K562 (cell line): ENCODE data around the gene RPLP2. TPM values are rescaled to one million over a fixed set of nuclear protein-coding genes. Genes with fewer than 3 reads are reported as not detected.

Experiments
- BRD4 ChIP-seq: fragments of 200-600 bp; sonication (generic); IDR thresholded peaks from 2 replicates; pipeline ENCODE4 v1.6.1; 2017; ENCODE audit warnings: inconsistent platforms
- CBX2 ChIP-seq: fragments of 200-600 bp; sonication (generic); IDR thresholded peaks from one replicate; pipeline ENCODE4 v1.6.1; 2012; ENCODE audit warnings: mild to moderate bottlenecking, low read length, inconsistent platforms; ENCODE audit not compliant: insufficient read depth, poor library complexity, severe bottlenecking
- FOXA3 ChIP-seq, 2 experiments: fragments of 450-650 bp in 1 of 2; sonication (generic) in 1 of 2; formaldehyde crosslinking; IDR thresholded peaks in 1 of 2; conservative IDR thresholded peaks in 1 of 2; 2 replicates each; pipeline versions ENCODE4 v1.4.0 to v1.8.0; 2020 to 2022; ENCODE audit warnings: mild to moderate bottlenecking in 2 of 2, missing genetic modification reagents in 1 of 2
- KAT8 ChIP-seq: fragments of 450-650 bp; IDR thresholded peaks from 2 replicates; pipeline ENCODE4 v1.6.1; 2016; ENCODE audit warnings: low read depth, mild to moderate bottlenecking
- NR1H2 ChIP-seq: sonication (generic); formaldehyde crosslinking; IDR thresholded peaks from 2 replicates; pipeline ENCODE4 v1.4.0; 2020; ENCODE audit warnings: mild to moderate bottlenecking, missing genetic modification reagents
- TAF15 ChIP-seq: fragments of 200-400 bp; formaldehyde crosslinking; IDR thresholded peaks from 2 replicates; pipeline ENCODE4 v1.6.1; 2017; ENCODE audit warnings: mild to moderate bottlenecking, low read depth, low read length, moderate library complexity
- ZNF134 ChIP-seq: fragments of 250-450 bp; sonication (Bioruptor Pico); conservative IDR thresholded peaks from 2 replicates; pipeline ENCODE4 v1.4.0; 2020
- ZNF766 ChIP-seq: fragments of 200-800 bp; sonication (Bioruptor generic); conservative IDR thresholded peaks from 2 replicates; pipeline ENCODE4 v1.6.1; 2016; ENCODE audit warnings: missing genetic modification characterization, missing compliant biosample characterization
- polyA plus RNA-seq, 8 experiments: library from polyadenylated mRNA; depleted of rRNA in 4 of 8; stranded (reverse) in 5 of 8; unstranded in 3 of 8; fragments of >200 nt; fragmentation: Nextera tagmentation in 2 of 8; fragmentation: Illumina TruSeq in 1 of 8; extraction: Ambion mirVana in 2 of 8; extraction: Trizol in 1 of 8; gene quantifications; 2 replicates each; pipeline versions ENCODE4 v1.2.1 to v1.2.3, GENCODE V29; 2011 to 2014; ENCODE audit warnings: inconsistent platforms in 1 of 8, missing spikeins in 1 of 8
- total RNA-seq, 7 experiments: library from RNA; depleted of rRNA in 6 of 7; stranded (reverse); fragments of >200 nt in 6 of 7; fragmentation: Illumina TruSeq in 2 of 7; extraction: Trizol in 2 of 7; gene quantifications; 2 replicates each; pipeline versions ENCODE4 v1.2.1 to v1.2.3, GENCODE V29; 2011 to 2021; ENCODE audit warnings: low replicate concordance in 1 of 7
- TF ChIP-seq, protein P1 (sequence below): fragments of 450-650 bp; formaldehyde crosslinking; IDR thresholded peaks from 2 replicates; pipeline ENCODE4 v1.4.0; 2020; ENCODE audit warnings: mild to moderate bottlenecking, moderate library complexity
- TF ChIP-seq, protein P2 (sequence below): fragments of 250-450 bp; sonication (Bioruptor Pico); IDR thresholded peaks from 2 replicates; pipeline ENCODE4 v1.8.0; 2021; ENCODE audit warnings: moderate library complexity, mild to moderate bottlenecking, inconsistent platforms
- TF ChIP-seq, protein P3 (sequence below): fragments of 200-600 bp; sonication (generic); IDR thresholded peaks from one replicate; pipeline ENCODE4 v1.6.1; 2012; ENCODE audit warnings: mild to moderate bottlenecking, low read depth, low read length, inconsistent platforms
- TF ChIP-seq, protein P4 (sequence below): fragments of 250-450 bp; sonication (Bioruptor Pico); IDR thresholded peaks from 2 replicates; pipeline ENCODE4 v1.8.0; 2022; ENCODE audit warnings: moderate library complexity, mild to moderate bottlenecking, inconsistent platforms

Gene RPLP2
- total and polyA plus RNA-seq, 9 of the 15 experiments (the other 6 are each of a cell fraction or from before 2014, with no cell fraction given): 528 to 3,807 (median 1,633) TPM

DNA sequence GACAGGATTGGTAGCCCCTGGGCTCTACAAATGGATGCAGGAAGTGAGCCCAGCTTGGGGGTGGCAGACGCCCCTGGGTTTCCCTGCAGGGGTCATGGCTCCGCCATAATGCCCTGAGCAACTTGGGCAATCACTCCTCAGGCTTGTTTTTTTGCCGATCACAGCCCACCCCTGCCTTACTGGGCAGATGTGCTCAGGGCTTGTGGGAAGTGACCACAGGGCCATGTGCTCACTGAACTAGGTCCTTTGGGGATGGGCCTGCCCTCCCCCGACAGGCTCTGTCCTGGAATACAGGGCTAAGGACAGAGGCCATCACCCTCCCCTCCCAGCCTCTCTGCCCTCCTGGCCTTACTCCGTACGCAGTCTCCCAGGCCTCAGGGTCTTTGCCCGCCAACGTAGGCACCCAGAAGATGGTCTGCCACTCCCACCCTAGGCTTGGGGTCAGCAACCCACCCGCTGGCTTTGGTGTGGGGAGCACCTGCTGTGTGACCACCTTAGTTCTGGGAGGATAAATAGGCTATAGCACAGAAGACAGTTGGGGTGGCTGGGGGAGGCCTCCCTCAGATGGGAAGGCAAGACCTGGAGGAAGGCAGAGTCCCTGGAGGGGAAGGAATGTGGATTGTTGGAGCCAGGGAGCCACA is 3.8 kb downstream of the RPLP2 start (continued):
- TF ChIP-seq, protein P1, sequence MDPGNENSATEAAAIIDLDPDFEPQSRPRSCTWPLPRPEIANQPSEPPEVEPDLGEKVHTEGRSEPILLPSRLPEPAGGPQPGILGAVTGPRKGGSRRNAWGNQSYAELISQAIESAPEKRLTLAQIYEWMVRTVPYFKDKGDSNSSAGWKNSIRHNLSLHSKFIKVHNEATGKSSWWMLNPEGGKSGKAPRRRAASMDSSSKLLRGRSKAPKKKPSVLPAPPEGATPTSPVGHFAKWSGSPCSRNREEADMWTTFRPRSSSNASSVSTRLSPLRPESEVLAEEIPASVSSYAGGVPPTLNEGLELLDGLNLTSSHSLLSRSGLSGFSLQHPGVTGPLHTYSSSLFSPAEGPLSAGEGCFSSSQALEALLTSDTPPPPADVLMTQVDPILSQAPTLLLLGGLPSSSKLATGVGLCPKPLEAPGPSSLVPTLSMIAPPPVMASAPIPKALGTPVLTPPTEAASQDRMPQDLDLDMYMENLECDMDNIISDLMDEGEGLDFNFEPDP: no peak
- no peak for TF ChIP-seq NR1H2 (CRISPR knock-in tag)
- TF ChIP-seq KAT8: no peak
- TF ChIP-seq, protein P2, sequence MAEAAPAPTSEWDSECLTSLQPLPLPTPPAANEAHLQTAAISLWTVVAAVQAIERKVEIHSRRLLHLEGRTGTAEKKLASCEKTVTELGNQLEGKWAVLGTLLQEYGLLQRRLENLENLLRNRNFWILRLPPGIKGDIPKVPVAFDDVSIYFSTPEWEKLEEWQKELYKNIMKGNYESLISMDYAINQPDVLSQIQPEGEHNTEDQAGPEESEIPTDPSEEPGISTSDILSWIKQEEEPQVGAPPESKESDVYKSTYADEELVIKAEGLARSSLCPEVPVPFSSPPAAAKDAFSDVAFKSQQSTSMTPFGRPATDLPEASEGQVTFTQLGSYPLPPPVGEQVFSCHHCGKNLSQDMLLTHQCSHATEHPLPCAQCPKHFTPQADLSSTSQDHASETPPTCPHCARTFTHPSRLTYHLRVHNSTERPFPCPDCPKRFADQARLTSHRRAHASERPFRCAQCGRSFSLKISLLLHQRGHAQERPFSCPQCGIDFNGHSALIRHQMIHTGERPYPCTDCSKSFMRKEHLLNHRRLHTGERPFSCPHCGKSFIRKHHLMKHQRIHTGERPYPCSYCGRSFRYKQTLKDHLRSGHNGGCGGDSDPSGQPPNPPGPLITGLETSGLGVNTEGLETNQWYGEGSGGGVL: no peak
- no peak for TF ChIP-seq BRD4
- TF ChIP-seq FOXA3 (CRISPR knock-in tag; conservative IDR thresholded peaks at IDR 0.05 in 1 of 2, IDR thresholded peaks at IDR 0.05 in 1 of 2): no peak
- TF ChIP-seq ZNF766 (CRISPR knock-in tag): no peak
- TF ChIP-seq, protein P3, sequence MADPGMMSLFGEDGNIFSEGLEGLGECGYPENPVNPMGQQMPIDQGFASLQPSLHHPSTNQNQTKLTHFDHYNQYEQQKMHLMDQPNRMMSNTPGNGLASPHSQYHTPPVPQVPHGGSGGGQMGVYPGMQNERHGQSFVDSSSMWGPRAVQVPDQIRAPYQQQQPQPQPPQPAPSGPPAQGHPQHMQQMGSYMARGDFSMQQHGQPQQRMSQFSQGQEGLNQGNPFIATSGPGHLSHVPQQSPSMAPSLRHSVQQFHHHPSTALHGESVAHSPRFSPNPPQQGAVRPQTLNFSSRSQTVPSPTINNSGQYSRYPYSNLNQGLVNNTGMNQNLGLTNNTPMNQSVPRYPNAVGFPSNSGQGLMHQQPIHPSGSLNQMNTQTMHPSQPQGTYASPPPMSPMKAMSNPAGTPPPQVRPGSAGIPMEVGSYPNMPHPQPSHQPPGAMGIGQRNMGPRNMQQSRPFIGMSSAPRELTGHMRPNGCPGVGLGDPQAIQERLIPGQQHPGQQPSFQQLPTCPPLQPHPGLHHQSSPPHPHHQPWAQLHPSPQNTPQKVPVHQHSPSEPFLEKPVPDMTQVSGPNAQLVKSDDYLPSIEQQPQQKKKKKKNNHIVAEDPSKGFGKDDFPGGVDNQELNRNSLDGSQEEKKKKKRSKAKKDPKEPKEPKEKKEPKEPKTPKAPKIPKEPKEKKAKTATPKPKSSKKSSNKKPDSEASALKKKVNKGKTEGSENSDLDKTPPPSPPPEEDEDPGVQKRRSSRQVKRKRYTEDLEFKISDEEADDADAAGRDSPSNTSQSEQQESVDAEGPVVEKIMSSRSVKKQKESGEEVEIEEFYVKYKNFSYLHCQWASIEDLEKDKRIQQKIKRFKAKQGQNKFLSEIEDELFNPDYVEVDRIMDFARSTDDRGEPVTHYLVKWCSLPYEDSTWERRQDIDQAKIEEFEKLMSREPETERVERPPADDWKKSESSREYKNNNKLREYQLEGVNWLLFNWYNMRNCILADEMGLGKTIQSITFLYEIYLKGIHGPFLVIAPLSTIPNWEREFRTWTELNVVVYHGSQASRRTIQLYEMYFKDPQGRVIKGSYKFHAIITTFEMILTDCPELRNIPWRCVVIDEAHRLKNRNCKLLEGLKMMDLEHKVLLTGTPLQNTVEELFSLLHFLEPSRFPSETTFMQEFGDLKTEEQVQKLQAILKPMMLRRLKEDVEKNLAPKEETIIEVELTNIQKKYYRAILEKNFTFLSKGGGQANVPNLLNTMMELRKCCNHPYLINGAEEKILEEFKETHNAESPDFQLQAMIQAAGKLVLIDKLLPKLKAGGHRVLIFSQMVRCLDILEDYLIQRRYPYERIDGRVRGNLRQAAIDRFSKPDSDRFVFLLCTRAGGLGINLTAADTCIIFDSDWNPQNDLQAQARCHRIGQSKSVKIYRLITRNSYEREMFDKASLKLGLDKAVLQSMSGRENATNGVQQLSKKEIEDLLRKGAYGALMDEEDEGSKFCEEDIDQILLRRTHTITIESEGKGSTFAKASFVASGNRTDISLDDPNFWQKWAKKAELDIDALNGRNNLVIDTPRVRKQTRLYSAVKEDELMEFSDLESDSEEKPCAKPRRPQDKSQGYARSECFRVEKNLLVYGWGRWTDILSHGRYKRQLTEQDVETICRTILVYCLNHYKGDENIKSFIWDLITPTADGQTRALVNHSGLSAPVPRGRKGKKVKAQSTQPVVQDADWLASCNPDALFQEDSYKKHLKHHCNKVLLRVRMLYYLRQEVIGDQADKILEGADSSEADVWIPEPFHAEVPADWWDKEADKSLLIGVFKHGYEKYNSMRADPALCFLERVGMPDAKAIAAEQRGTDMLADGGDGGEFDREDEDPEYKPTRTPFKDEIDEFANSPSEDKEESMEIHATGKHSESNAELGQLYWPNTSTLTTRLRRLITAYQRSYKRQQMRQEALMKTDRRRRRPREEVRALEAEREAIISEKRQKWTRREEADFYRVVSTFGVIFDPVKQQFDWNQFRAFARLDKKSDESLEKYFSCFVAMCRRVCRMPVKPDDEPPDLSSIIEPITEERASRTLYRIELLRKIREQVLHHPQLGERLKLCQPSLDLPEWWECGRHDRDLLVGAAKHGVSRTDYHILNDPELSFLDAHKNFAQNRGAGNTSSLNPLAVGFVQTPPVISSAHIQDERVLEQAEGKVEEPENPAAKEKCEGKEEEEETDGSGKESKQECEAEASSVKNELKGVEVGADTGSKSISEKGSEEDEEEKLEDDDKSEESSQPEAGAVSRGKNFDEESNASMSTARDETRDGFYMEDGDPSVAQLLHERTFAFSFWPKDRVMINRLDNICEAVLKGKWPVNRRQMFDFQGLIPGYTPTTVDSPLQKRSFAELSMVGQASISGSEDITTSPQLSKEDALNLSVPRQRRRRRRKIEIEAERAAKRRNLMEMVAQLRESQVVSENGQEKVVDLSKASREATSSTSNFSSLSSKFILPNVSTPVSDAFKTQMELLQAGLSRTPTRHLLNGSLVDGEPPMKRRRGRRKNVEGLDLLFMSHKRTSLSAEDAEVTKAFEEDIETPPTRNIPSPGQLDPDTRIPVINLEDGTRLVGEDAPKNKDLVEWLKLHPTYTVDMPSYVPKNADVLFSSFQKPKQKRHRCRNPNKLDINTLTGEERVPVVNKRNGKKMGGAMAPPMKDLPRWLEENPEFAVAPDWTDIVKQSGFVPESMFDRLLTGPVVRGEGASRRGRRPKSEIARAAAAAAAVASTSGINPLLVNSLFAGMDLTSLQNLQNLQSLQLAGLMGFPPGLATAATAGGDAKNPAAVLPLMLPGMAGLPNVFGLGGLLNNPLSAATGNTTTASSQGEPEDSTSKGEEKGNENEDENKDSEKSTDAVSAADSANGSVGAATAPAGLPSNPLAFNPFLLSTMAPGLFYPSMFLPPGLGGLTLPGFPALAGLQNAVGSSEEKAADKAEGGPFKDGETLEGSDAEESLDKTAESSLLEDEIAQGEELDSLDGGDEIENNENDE: no peak
- no peak for TF ChIP-seq CBX2
- TF ChIP-seq, protein P4, sequence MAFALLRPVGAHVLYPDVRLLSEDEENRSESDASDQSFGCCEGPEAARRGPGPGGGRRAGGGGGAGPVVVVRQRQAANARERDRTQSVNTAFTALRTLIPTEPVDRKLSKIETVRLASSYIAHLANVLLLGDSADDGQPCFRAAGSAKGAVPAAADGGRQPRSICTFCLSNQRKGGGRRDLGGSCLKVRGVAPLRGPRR: no peak
- no peak for TF ChIP-seq ZNF134 (CRISPR knock-in tag)
- TF ChIP-seq TAF15: no peak
